ENCODE measurements around the gene PROCR. TPM values are rescaled to one million over a fixed set of nuclear protein-coding genes. Genes with fewer than 3 reads are reported as not detected.

The PROCR gene
- total and polyA plus RNA-seq, 10 of the 15 experiments (the other 5 are each of a cell fraction or from before 2014, with no cell fraction given): 0.12 to 0.78 (median 0.35) TPM; not detected in 2

GRCh38 chr20:35207950-35208611, 36.2 kb downstream of the PROCR start:
- Histone ChIP-seq H2AFZ (ENCODE audit: control insufficient read depth, low read depth, low read length) (no peak overlapping the region), H3K27ac (ENCODE audit: control insufficient read depth, insufficient read depth) (no peak overlapping the region), H3K9ac (ENCODE audit: control insufficient read depth, insufficient read depth, low read length) (no peak overlapping the region), H3K79me2 (ENCODE audit: control insufficient read depth, insufficient read depth, low read length) (no peaks in the 10 kb centered on the region), H3K9me3 (replicated peaks; ENCODE audit: control insufficient read depth, insufficient read depth, low read length) (no peaks in the 10 kb centered on the region), H3K4me3 (no peak overlapping the region), H3K36me3 (ENCODE audit: control insufficient read depth in 2 of 2, insufficient read depth in 2 of 2, low read length in 1 of 2) (no peaks in the 10 kb centered on the region), H3K27me3 (replicated peaks in 1 of 2; ENCODE audit: control insufficient read depth in 2 of 2, insufficient read depth in 2 of 2, low read length in 1 of 2) (no peaks in the 10 kb centered on the region), H3K4me2 (ENCODE audit: control insufficient read depth, insufficient read depth) (no peak overlapping the region), H4K20me1 (ENCODE audit: control insufficient read depth, insufficient read depth) (no peaks in the 10 kb centered on the region; the same call in 1 of the 2 replicates), H3K4me1 (ENCODE audit: control insufficient read depth, insufficient read depth, low read length) (no peaks in the 10 kb centered on the region)
- peak; percentile 97 for ATAC-seq
- CTCF ChIA-PET: interaction anchor here (0.7 to 4.6 kb wide), 8 partner anchors 16 to 375 kb away, joined by 3 to 58 read pairs (median 4); partner anchors contain the start of genes ACSS2 and EDEM2
- RAD21 ChIA-PET (ENCODE audit: unreplicated experiment): interaction anchor here (2.9 kb wide), 1 partner anchor 63 kb away, joined by 15 read pairs; no protein-coding TSS in a partner anchor
- DNase-seq (ENCODE audit: low read depth, low spot score): peak; percentile 20
- POLR2A ChIA-PET: no interaction called here
- intact Hi-C loops (cut with micrococcal nuclease; ENCODE audit: unreplicated experiment): loop anchor here (1.0 to 5.0 kb wide), 5 partner anchors 63 to 376 kb away; partner anchors contain the start of genes GSS and MYH7B
- FAIRE-seq: peak; percentile 85
- SMC1A ChIA-PET (ENCODE audit: uncharacterized antibody, unreplicated experiment): interaction anchor here (2.6 to 3.0 kb wide), 2 partner anchors 63 to 112 kb away, joined by 17 to 18 read pairs; no protein-coding TSS in a partner anchor
- no TSS peak for BruUV-seq (replicated peaks)
- 39% methylated on average over 8 of the region's 8 CpGs for WGBS (ENCODE audit: insufficient coverage, insufficient replicate concordance, low lambda C conversion rate, missing lambda C conversion rate)
- in situ Hi-C loops (cut with MboI): no loop called here
- no peak for TF ChIP-seq ATF7 (IDR thresholded peaks at IDR 0.05; ENCODE audit: low read depth)
- TF ChIP-seq MEF2B (IDR thresholded peaks at IDR 0.05; ENCODE audit: partially characterized antibody, poor library complexity, severe bottlenecking): no peak
- TF ChIP-seq IRF3 (IDR thresholded peaks at IDR 0.05): no peak
- TF ChIP-seq CTCF (IDR thresholded peaks at IDR 0.05 in 2 of 3, conservative IDR thresholded peaks at IDR 0.05 in 1 of 3; ENCODE audit: control insufficient read depth in 2 of 3, extremely low read depth in 1 of 3, insufficient read depth in 1 of 3, low read depth in 3 of 3, low read length in 3 of 3): peak; percentile 66 to 89 (median 71)
- no peak for TF ChIP-seq EGR1 (IDR thresholded peaks at IDR 0.05; ENCODE audit: borderline replicate concordance in 1 of 2, low read depth in 2 of 2, low read length in 2 of 2)
- no peak for TF ChIP-seq SRF (IDR thresholded peaks at IDR 0.05; ENCODE audit: low read depth in 2 of 2, low read length in 2 of 2)
- TF ChIP-seq DPF2 (IDR thresholded peaks at IDR 0.05): no peak
- TF ChIP-seq CHD1 (IDR thresholded peaks at IDR 0.05; ENCODE audit: low read depth, low read length): no peak
- no peak for TF ChIP-seq USF1 (IDR thresholded peaks at IDR 0.05; ENCODE audit: borderline replicate concordance, extremely low read length, insufficient read depth, low read depth, low read length)
- no peak for TF ChIP-seq ZBTB11 (CRISPR knock-in tag; IDR thresholded peaks at IDR 0.05)
- TF ChIP-seq CEBPB (IDR thresholded peaks at IDR 0.05; ENCODE audit: borderline replicate concordance in 1 of 2, low read depth in 2 of 2, low read length in 2 of 2): no peak
- TF ChIP-seq RELB (IDR thresholded peaks at IDR 0.05; ENCODE audit: low read depth): no peak
- TF ChIP-seq HDGF (IDR thresholded peaks at IDR 0.05): no peak

Measured in GM12878 (cell line).